ENCODE data around the gene CACNA1C. TPM values are rescaled to one million over a fixed set of nuclear protein-coding genes. Genes with fewer than 3 reads are reported as not detected.

CACNA1C gene
- total and polyA plus RNA-seq, 10 of the 15 experiments (the other 5 are each of a cell fraction or from before 2014, with no cell fraction given), result under 0.01 to 0.15 (median 0.09) TPM; not detected in 5

GRCh38 chr12:2013527-2014223 lies 39.1 kb upstream of the CACNA1C start (continued):
- TF ChIP-seq REST (IDR thresholded peaks at IDR 0.05; ENCODE audit: low read depth, low read length) (no peak), IRF3 (IDR thresholded peaks at IDR 0.05) (no peak), FOXK2 (IDR thresholded peaks at IDR 0.05) (no peak), NFYB (IDR thresholded peaks at IDR 0.05; ENCODE audit: insufficient read depth, low read depth, low read length) (no peak)

GRCh38 chr12:2014231-2014630 lies 38.6 kb upstream of the CACNA1C start:
- Histone ChIP-seq H3K9me3 (replicated peaks; ENCODE audit: control insufficient read depth, insufficient read depth, low read length) (no peaks in the 10 kb centered on the region), H3K79me2 (ENCODE audit: control insufficient read depth, insufficient read depth, low read length) (no peaks in the 10 kb centered on the region), H4K20me1 (ENCODE audit: control insufficient read depth, insufficient read depth) (no peaks in the 10 kb centered on the region), H3K27ac (ENCODE audit: control insufficient read depth, insufficient read depth) (no peak overlapping the region), H3K4me3 (no peak overlapping the region), H3K36me3 (ENCODE audit: control insufficient read depth in 2 of 2, insufficient read depth in 2 of 2, low read length in 1 of 2) (no peaks in the 10 kb centered on the region), H2AFZ (ENCODE audit: control insufficient read depth, low read depth, low read length) (no peak overlapping the region), H3K4me2 (ENCODE audit: control insufficient read depth, insufficient read depth) (no peak overlapping the region), H3K9ac (ENCODE audit: control insufficient read depth, insufficient read depth, low read length) (no peak overlapping the region), H3K4me1 (ENCODE audit: control insufficient read depth, insufficient read depth, low read length) (no peaks in the 10 kb centered on the region; the same call in 1 of the 2 replicates), H3K27me3 (replicated peaks in 1 of 2; ENCODE audit: control insufficient read depth in 2 of 2, insufficient read depth in 2 of 2, low read length in 1 of 2) (no peaks in the 10 kb centered on the region)
- RAD21 ChIA-PET (ENCODE audit: unreplicated experiment), result no interaction called here
- ATAC-seq (no peak), DNase-seq (ENCODE audit: low read depth, low spot score) (no peak), FAIRE-seq (no peak)
- no TSS peak for BruUV-seq (replicated peaks)
- POLR2A ChIA-PET, result no interaction called here
- CTCF ChIA-PET, result interaction anchor here (1.9 kb wide), 1 partner anchor 74 kb away, joined by 6 read pairs; no protein-coding TSS in a partner anchor
- SMC1A ChIA-PET (ENCODE audit: uncharacterized antibody, unreplicated experiment), result interaction anchor here (1.1 kb wide), 1 partner anchor 10 kb away, joined by 3 read pairs; the partner anchor contains the start of gene DCP1B
- in situ Hi-C loops (cut with MboI) (no loop called here), intact Hi-C loops (cut with micrococcal nuclease; ENCODE audit: unreplicated experiment) (no loop called here)
- 62% methylated on average over 4 of the region's 4 CpGs for WGBS (ENCODE audit: insufficient coverage, insufficient replicate concordance, low lambda C conversion rate, missing lambda C conversion rate)
- TF ChIP-seq RELA (IDR thresholded peaks at IDR 0.05; ENCODE audit: borderline replicate concordance, partially characterized antibody), result no peak
- TF ChIP-seq TCF7 (IDR thresholded peaks at IDR 0.05; ENCODE audit: borderline replicate concordance), result no peak
- TF ChIP-seq IRF4 (IDR thresholded peaks at IDR 0.05; ENCODE audit: low read depth, low read length), result no peak
- no peak for TF ChIP-seq MTA2 (IDR thresholded peaks at IDR 0.05; ENCODE audit: low read depth)
- TF ChIP-seq TCF12 (IDR thresholded peaks at IDR 0.05; ENCODE audit: low read depth, low read length), result no peak
- TF ChIP-seq IRF3 (IDR thresholded peaks at IDR 0.05), result no peak
- no peak for TF ChIP-seq CUX1 (IDR thresholded peaks at IDR 0.05; ENCODE audit: insufficient replicate concordance, low read depth, low read length)
- TF ChIP-seq WRNIP1 (IDR thresholded peaks at IDR 0.05; ENCODE audit: borderline replicate concordance, low read depth, low read length), result no peak

Measured in GM12878 (cell line).